Measurements from ENCODE around the gene DLST.
A peak's percentile ranks its signal among the peaks of the same experiment; 100 is the strongest.
"Not testable (repeated sequence)": the region's sequence is repeated elsewhere in the genome, so short reads cannot be mapped to it uniquely, and the experiment has no call there.

DLST gene

GRCh38 chr14:74917178-74917543, 35.4 kb downstream of the DLST start:
- DNase-seq (ENCODE audit: low spot score) (no peak), FAIRE-seq (no peak)

GRCh38 chr14:74917646-74918081, 35.9 kb downstream of the DLST start:
- no peak for FAIRE-seq
- no peak for DNase-seq (ENCODE audit: low spot score)

- FAIRE-seq (no peak), DNase-seq (ENCODE audit: low spot score) (no peak)
Measured at GRCh38 chr14:74918380-74918779, 36.7 kb downstream of the DLST start.

GRCh38 chr14:74919421-74920165, 37.9 kb downstream of the DLST start:
- DNase-seq (ENCODE audit: low spot score) (peak; percentile 9), FAIRE-seq (no peak)

GRCh38 chr14:74920281-74920680, 38.6 kb downstream of the DLST start:
- FAIRE-seq (no peak), DNase-seq (ENCODE audit: low spot score) (no peak)

- no peak for DNase-seq (ENCODE audit: low spot score)
- FAIRE-seq, result no peak
Measured at GRCh38 chr14:74921053-74921620, 39.4 kb downstream of the DLST start.

GRCh38 chr14:74921987-74922751, 40.5 kb downstream of the DLST start:
- FAIRE-seq (no peak), DNase-seq (ENCODE audit: low spot score) (no peak)

- DNase-seq (ENCODE audit: low spot score) (peak; percentile 30), FAIRE-seq (no peak)
Measured at GRCh38 chr14:74922752-74923401, 41.2 kb downstream of the DLST start, which contains the start of gene RPS6KL1. Gene RPS6KL1 (minus strand): TSS chr14:74923260. CDS start chr14:74921541, 1,719 bp downstream.

GRCh38 chr14:74924061-74924460, 42.3 kb downstream of the DLST start:
- FAIRE-seq (no peak), DNase-seq (ENCODE audit: low spot score) (no peak)

GRCh38 chr14:74927225-74927624, 45.5 kb downstream of the DLST start:
- DNase-seq (ENCODE audit: low spot score) (no peak), FAIRE-seq (no peak)

GRCh38 chr14:74929242-74929641, 47.5 kb downstream of the DLST start:
- DNase-seq (ENCODE audit: low spot score), result no peak
- no peak for FAIRE-seq

- not testable (repeated sequence) for DNase-seq (ENCODE audit: low spot score); FAIRE-seq
Measured at GRCh38 chr14:74931744-74932143, 50.0 kb downstream of the DLST start.

GRCh38 chr14:74932401-74932901, 50.7 kb downstream of the DLST start:
- FAIRE-seq, result no peak
- DNase-seq (ENCODE audit: low spot score), result no peak

GRCh38 chr14:74932936-74933335, 51.2 kb downstream of the DLST start:
- DNase-seq (ENCODE audit: low spot score); FAIRE-seq: not testable (repeated sequence)

- DNase-seq (ENCODE audit: low spot score) (no peak), FAIRE-seq (no peak)
Measured at GRCh38 chr14:74934041-74934440, 52.3 kb downstream of the DLST start.

GRCh38 chr14:74934476-74935359, 53.0 kb downstream of the DLST start:
- no peak for DNase-seq (ENCODE audit: low spot score)
- no peak for FAIRE-seq

- DNase-seq (ENCODE audit: low spot score) (no peak), FAIRE-seq (no peak)
Measured at GRCh38 chr14:74935360-74935680, 53.6 kb downstream of the DLST start.

GRCh38 chr14:74936151-74936550, 54.4 kb downstream of the DLST start:
- FAIRE-seq (no peak), DNase-seq (ENCODE audit: low spot score) (no peak)

- no peak for FAIRE-seq
- DNase-seq (ENCODE audit: low spot score), result no peak
Measured at GRCh38 chr14:74936731-74937130, 55.0 kb downstream of the DLST start.

- DNase-seq (ENCODE audit: low spot score) (no peak), FAIRE-seq (no peak)
Measured at GRCh38 chr14:74937171-74937570, 55.5 kb downstream of the DLST start.
